GM19324 (cell line): Measurements from ENCODE around the gene STXBP6.

Experiments
- ATAC-seq: cut with Tn5 transposase; IDR thresholded peaks from one replicate; pipeline ENCODE4 v1.9.1; 2021; ENCODE audit warnings: mild to moderate bottlenecking, moderate library complexity; ENCODE audit not compliant: unreplicated experiment, low FRiP score

Gene STXBP6

GRCh38 chr14:25049568-25050268, at the start of gene STXBP6:
Gene STXBP6, minus strand, starts transcription at chr14:25050147. Its CDS starts 75,329 bp downstream, at chr14:24974818.
- ATAC-seq = peak; percentile 82

- ATAC-seq = no peak
These were observed 47.2 kb upstream of the STXBP6 start for GRCh38 chr14:25097120-25097519.

GRCh38 chr14:25095736-25096437, 45.9 kb upstream of the STXBP6 start:
- ATAC-seq = no peak

GRCh38 chr14:25094171-25094907, 44.4 kb upstream of the STXBP6 start:
- no peak for ATAC-seq

GRCh38 chr14:25092258-25092740, 42.4 kb upstream of the STXBP6 start:
- no peak for ATAC-seq

- no peak for ATAC-seq
These were observed 40.9 kb upstream of the STXBP6 start for GRCh38 chr14:25090716-25091454.

GRCh38 chr14:25090256-25090655, 40.3 kb upstream of the STXBP6 start:
- ATAC-seq = no peak

GRCh38 chr14:25089496-25089895, 39.5 kb upstream of the STXBP6 start:
- ATAC-seq = no peak

GRCh38 chr14:25086821-25087396, 37.0 kb upstream of the STXBP6 start:
- ATAC-seq = no peak

- ATAC-seq = no peak
These were observed 36.1 kb upstream of the STXBP6 start for GRCh38 chr14:25086081-25086480.

- ATAC-seq = no peak
These were observed 30.7 kb upstream of the STXBP6 start for GRCh38 chr14:25080682-25081081.

- no peak for ATAC-seq
These were observed 29.4 kb upstream of the STXBP6 start for GRCh38 chr14:25079311-25079710.

GRCh38 chr14:25074099-25074685, 24.2 kb upstream of the STXBP6 start:
- no peak for ATAC-seq

- ATAC-seq = no peak
These were observed 19.9 kb upstream of the STXBP6 start for GRCh38 chr14:25069879-25070278.

- ATAC-seq = no peak
These were observed 17.7 kb upstream of the STXBP6 start for GRCh38 chr14:25067600-25067999.

GRCh38 chr14:25062022-25062321, 12.0 kb upstream of the STXBP6 start:
- no peak for ATAC-seq

GRCh38 chr14:25056688-25057078, 6.7 kb upstream of the STXBP6 start:
- no peak for ATAC-seq

GRCh38 chr14:25055992-25056687, 6.2 kb upstream of the STXBP6 start:
- no peak for ATAC-seq

GRCh38 chr14:25055005-25055404, 5.1 kb upstream of the STXBP6 start:
- ATAC-seq = no peak
